Middle frontal gyrus (tissue), 1 donor: ENCODE measurements around the gene PACRG.

ENCODE experiments used
- DNase-seq: peaks from one replicate; pipeline ENCODE4 v3.0.0-alpha.2; 2015; ENCODE audit warnings: low spot score; ENCODE audit errors: extremely low spot score

Gene PACRG

GRCh38 chr6:162999575-163000285 lies 272.0 kb downstream of the PACRG start:
- DNase-seq = no peak

DNA sequence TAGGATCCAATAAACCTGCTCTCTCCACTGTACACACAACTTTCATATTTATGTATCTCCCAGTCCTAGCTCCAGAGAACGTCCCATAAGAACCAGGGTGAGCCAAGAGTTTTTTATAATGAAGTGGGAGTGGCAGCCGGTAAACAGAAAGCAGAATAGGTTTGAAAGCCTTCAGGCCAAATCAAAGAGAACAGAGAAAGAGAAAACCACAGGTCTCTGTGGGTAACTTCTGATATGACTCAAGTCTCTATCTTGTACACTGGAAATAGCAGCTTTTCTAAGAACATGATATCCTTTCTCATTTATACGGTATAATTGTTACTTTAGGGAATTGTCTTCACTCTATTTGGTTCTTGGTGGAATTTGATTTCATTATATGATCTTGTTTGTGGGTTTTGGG lies 273.6 kb downstream of the PACRG start:
- no peak for DNase-seq

- no peak for DNase-seq
Measured at GRCh38 chr6:163008186-163008585, 280.4 kb downstream of the PACRG start.

DNA sequence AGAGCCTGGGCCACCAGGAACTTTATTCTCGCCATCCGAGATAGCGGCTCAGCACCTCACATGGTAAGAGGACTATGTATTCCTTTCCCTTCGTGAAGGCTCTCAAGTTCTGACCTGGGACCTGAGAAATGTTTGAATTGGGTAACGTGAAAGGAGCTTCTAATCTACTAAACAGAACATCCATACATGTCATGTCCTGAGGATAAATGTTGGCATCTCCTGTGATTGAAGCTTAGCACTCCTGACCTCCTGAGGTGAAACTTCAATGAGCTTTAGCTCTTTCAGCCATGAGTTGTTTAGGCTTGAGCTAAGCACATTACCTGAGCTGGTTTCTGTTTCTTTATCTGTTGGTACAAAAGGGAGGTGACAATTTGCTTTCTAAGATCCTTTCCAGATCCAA lies 280.9 kb downstream of the PACRG start:
- no peak for DNase-seq

DNA sequence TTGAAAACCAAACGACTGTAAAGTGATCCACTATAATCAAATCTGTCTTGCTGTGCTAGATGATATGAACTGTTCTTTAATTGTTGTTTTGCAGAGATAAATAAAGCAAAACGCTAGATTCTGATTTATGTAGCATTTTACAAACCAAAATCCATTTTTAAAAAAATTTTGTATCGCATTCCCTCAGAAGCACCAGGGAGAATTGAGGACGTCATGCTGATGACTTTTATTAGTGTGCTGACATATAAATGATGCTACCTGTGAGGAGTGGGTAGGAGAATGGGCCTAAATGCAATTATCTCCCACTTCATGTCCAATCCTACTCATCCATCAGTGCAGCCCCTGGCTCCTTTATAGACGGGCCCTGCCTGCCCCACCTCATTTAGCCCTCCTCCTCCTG lies 282.4 kb downstream of the PACRG start:
- DNase-seq = no peak

DNA sequence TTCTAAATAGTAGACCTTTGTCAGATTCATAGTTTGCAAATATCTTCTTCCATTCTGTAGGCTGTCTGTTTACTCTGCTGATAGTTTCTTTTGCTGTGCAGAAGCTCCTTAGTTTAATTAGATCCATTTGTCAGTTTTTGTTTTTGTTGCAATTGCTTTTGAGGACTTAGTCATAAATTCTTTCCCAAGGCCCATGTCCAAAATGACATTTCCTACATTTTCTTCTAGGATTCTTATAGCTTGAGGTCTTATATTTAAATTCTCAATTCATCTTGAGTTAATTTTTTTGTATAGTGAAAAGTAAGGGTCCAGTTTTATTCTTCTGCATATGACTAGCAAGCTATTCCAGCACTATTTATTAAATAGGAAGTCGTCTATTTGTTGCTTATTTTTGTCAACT lies 287.0 kb downstream of the PACRG start:
- no peak for DNase-seq

DNA sequence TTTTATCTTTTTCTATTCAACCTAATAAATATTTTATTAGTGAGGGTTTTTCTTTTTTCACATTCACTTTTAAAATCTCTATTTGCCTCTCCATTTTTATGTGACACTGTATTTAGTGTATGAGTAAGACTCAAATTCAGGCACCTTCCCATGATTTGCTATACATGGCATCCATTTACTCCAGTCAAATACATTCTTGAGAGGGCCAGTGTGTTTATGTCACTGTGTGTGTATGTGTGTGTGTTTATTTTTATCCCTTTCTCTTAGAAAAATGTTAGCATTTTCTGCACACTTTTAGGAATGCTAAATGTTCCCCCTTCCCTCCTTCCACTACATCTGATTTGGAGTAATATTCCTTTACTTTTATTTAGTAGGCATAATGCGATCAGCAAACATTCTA lies 290.0 kb downstream of the PACRG start:
- DNase-seq = no peak

DNA sequence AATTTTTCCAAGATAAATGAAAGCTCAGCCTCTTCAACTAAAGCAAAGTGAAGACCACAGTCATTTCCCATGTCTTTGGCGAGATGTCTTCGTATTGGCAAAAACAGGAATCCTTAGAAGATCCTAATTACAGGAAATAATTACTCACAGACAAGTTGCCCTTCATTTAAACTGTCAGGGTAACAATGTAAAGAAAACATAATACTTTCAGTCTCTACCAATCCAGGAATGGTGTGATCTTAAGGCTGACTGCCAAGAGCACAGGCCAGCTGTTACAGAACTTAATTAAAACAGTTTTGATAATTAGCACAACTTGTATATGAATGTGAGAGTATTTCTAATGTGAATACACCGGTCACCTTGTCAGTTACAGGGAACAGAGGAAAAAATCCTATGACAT lies 292.2 kb downstream of the PACRG start:
- DNase-seq = no peak

DNA sequence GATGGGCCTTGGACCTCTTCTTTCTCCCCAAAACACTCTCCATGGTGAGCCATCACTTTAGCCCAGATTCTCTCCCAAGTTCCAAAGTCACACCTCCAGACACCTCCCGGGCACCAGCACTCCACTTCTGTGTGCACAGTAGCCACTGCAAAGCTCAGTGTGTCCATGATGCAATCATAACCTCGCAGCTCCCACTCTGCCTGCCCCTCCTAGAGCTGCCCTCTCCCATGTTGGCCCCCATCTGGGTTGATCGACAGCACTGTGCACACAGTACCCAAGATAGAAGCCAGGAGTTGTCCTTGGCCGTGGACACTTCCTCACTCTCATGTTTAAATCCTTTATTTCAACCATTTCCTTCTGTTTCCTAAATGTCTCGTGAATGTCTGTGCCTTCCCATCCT lies 293.3 kb downstream of the PACRG start:
- no peak for DNase-seq

DNA sequence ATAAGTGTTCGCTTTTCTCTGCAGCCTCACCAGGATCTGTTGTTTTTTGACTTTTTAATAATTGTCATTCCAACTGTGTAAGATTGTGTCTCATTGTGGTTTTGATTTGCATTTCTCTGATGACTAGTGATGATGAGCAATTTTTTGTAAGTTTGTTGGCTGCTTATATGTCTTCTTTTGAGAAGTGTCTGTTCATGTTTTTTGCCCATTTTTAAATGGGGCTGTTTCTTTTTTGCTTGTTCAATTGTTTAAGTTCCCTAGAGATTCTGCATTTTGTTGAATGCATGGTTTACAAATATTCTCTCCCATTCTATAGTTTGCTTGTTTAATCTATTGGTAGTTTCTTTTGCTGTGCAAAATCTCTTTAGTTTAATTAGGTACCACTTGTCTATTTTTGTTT lies 295.9 kb downstream of the PACRG start:
- no peak for DNase-seq

GRCh38 chr6:163026893-163027292 lies 299.1 kb downstream of the PACRG start:
- DNase-seq = no peak

DNA sequence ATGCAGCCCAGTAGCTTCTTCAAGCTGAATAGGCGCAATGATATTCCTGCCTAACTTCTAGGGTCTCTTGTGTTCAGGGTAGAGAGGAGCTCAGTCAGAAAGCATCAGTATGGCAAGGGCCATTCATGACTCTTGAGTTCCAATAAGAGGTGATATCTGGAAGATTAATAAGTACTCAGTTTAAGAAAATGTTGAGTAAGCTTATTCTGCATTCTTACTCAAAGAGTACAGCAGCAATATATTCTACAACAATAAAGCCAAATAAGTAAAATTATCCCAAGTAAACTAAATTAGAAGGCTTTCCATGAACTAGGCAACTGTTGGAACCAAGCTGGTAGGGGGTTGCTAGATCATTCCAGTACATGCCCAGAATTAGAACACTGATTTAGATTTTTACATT lies 303.2 kb downstream of the PACRG start:
- DNase-seq = no peak

- no peak for DNase-seq
Measured at GRCh38 chr6:163031931-163032330, 304.2 kb downstream of the PACRG start.

DNA sequence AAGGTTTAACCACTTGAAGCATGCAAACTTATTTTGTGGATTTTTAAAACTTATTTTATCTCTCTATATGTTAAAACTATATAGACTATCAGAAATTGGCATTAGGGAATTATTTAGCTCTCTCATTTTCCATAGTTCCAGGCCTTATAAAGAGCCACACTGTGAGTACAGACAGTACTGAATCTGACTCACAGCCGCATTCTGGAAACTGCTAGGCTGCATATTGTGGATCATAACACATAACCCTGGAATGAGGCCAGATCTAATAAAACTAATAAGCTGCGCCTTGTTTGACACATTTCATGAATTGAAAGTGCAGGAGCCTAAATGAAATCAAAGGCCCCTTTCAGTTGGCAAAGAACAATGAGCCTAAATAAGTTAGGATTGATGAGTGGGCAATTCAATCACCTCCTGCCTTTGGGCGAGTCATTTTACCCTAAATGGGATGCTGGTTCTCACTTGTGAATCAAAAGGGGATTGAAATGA lies 308.4 kb downstream of the PACRG start:
- DNase-seq = no peak

GRCh38 chr6:163038317-163038716 lies 310.5 kb downstream of the PACRG start:
- DNase-seq = no peak

GRCh38 chr6:163048345-163048744 lies 320.6 kb downstream of the PACRG start:
- DNase-seq = no peak

- DNase-seq = no peak
Measured at GRCh38 chr6:163053667-163054344, 326.0 kb downstream of the PACRG start.

DNA sequence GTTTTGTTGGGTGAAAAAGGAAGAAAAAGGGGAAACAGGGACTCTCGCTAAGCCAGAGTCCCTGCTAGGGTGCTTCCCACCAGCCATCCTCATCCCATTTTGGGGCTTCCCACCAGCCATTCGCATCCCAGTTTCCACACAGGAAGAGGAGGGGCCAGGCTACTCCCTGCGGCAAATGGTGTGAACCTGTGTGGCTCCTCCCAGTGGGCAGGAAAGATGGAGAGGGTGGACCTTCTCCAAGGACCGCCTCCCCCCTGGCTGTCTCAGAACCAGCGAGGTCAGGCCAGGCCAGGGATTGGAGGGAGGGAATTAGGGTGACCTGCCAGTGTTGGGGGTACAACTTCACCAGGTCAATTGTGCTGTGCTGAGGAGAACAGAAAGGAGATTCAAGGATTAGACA lies 326.9 kb downstream of the PACRG start:
- no peak for DNase-seq

DNA sequence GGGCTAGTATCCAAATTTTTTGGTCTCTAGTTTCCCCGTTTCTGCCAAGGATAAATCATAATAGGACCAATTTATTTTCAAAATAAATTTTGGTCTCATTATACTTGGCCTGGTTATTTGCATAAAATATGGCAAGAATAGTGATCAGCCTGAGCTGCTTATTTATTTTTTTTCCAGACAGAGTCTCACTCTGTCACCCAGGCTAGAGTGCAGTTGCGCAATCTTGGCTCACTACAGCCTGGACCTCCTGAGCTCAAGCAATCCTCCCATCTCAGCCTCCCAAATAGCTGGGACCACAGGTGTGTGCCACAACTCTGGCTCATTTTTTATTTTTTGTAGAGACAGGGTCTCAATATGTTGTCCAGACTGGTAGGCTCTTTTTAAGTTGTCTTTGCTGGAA lies 329.5 kb downstream of the PACRG start:
- DNase-seq = no peak

DNA sequence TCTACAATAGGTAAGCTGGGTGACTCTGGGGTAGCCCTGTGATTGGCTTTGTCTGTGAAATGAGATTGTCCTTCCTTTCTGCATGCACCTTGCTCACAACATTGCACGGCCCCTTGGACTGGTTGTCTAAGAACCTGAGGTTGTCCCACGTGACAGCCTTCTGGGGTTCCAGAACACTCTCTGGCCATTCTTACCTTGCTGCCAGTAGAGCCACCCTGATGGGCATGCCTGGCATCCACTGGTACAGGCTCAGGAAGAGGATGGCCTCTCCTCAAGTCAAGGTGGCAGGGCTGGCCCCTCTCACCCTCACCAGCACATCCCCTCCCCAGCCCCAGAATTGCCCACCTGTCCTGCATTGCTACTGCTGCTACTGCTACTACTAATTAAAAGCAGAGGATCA lies 335.0 kb downstream of the PACRG start:
- DNase-seq = no peak

GRCh38 chr6:163063561-163063960 lies 335.8 kb downstream of the PACRG start:
- DNase-seq = no peak

GRCh38 chr6:163064397-163064796 lies 336.6 kb downstream of the PACRG start:
- DNase-seq = no peak

- no peak for DNase-seq
Measured at GRCh38 chr6:163066200-163066599, 338.4 kb downstream of the PACRG start.
